GM12878 (cell line): ENCODE data around the gene CENPK. TPM values are rescaled to one million over a fixed set of nuclear protein-coding genes. Genes with fewer than 3 reads are reported as not detected.

ENCODE experiments used
- ATAC-seq: fragments of 200-7000 bp; cut with Tn5 transposase; 3 replicates; pipeline ENCODE4 v1.9.1; 2020; ENCODE audit warnings: mild to moderate bottlenecking, moderate library complexity
- BruUV-seq: library from RNA; stranded (reverse); fragments of 400-500 nt; replicated peaks from 2 replicates; lab custom pipeline; 2021; lab: Mats Ljungman, UMichigan
- CTCF ChIA-PET: fragments of 300-600 bp; sonication (Branson Sonifier 250); formaldehyde crosslinking; extraction: SDS; loops from one replicate; lab custom pipeline; 2021; ENCODE audit warnings: inconsistent platforms; lab: Yijun Ruan, JAX
- POLR2A ChIA-PET: fragments of 350-600 bp; formaldehyde crosslinking; extraction: SDS; loops from one replicate; lab custom pipeline; 2021; ENCODE audit warnings: inconsistent platforms; lab: Charles Lee
- RAD21 ChIA-PET: fragments of 300-600 bp; sonication (Branson Sonifier 250); formaldehyde crosslinking; loops from one replicate; lab custom pipeline; 2023; ENCODE audit warnings: antibody characterized with exemption; ENCODE audit not compliant: unreplicated experiment; lab: Charles Lee
- SMC1A ChIA-PET: fragments of 300-600 bp; sonication (Branson Sonifier 250); formaldehyde crosslinking; loops from one replicate; lab custom pipeline; 2023; ENCODE audit not compliant: unreplicated experiment, uncharacterized antibody; lab: Charles Lee
- DNase-seq: peaks from one replicate; pipeline ENCODE4 v3.0.0-alpha.2; 2011; ENCODE audit warnings: low read depth, low spot score
- FAIRE-seq: peaks from 3 replicates; lab custom pipeline; 2011; peaks lifted over from hg19 to GRCh38; lab: Jason Lieb, UNC
- H2AFZ ChIP-seq: 2 replicates; pipeline ENCODE4 v1.6.0; 2011; ENCODE audit warnings: low read depth, low read length, control low read depth; ENCODE audit not compliant: control insufficient read depth
- H3K27ac ChIP-seq: 2 replicates; pipeline ENCODE4 v1.5.1; 2011; ENCODE audit warnings: control low read depth; ENCODE audit not compliant: control insufficient read depth, insufficient read depth
- H3K27me3 ChIP-seq, 2 experiments: replicated peaks in 1 of 2; 2 replicates each; pipeline versions ENCODE4 v1.6.0 to v1.6.1; 2011; ENCODE audit warnings: low read length in 1 of 2; ENCODE audit not compliant: control insufficient read depth in 2 of 2, insufficient read depth in 2 of 2
- H3K36me3 ChIP-seq, 2 experiments: 2 replicates each; pipeline ENCODE4 v1.5.1; 2011; ENCODE audit warnings: low read length in 1 of 2; ENCODE audit not compliant: control insufficient read depth in 2 of 2, insufficient read depth in 2 of 2
- H3K4me1 ChIP-seq: 2 replicates; pipeline ENCODE4 v1.6.1; 2011; ENCODE audit warnings: mild to moderate bottlenecking, low read length, moderate library complexity, mixed read lengths; ENCODE audit not compliant: control insufficient read depth, insufficient read depth
- H3K4me2 ChIP-seq: 2 replicates; pipeline ENCODE4 v1.6.0; 2011; ENCODE audit warnings: control low read depth; ENCODE audit not compliant: control insufficient read depth, insufficient read depth
- H3K4me3 ChIP-seq: fragments of 200-600 bp; sonication (generic); 2 replicates; pipeline ENCODE4 v1.5.1; 2016
- H3K79me2 ChIP-seq: 2 replicates; pipeline ENCODE4 v1.6.0; 2011; ENCODE audit warnings: low read length; ENCODE audit not compliant: control insufficient read depth, insufficient read depth
- H3K9ac ChIP-seq: 2 replicates; pipeline ENCODE4 v1.8.0; 2011; ENCODE audit warnings: low read length, control low read depth, mixed read lengths; ENCODE audit not compliant: control insufficient read depth, insufficient read depth
- H3K9me3 ChIP-seq: replicated peaks from 3 replicates; pipeline ENCODE4 v1.5.1; 2011; ENCODE audit warnings: mild to moderate bottlenecking, low read length; ENCODE audit not compliant: control insufficient read depth, insufficient read depth
- H4K20me1 ChIP-seq: 2 replicates; pipeline ENCODE4 v1.6.0; 2011; ENCODE audit not compliant: control insufficient read depth, insufficient read depth
- CEBPB ChIP-seq, 2 experiments: fragments of 150-350 bp in 1 of 2; IDR thresholded peaks; 2 replicates each; pipeline ENCODE4 v1.6.1; 2012 to 2014; ENCODE audit warnings: low read depth in 2 of 2, low read length in 2 of 2, borderline replicate concordance in 1 of 2, inconsistent platforms in 1 of 2
- NFYA ChIP-seq: IDR thresholded peaks from 2 replicates; pipeline ENCODE4 v1.6.1; 2011; ENCODE audit warnings: low read depth, mild to moderate bottlenecking, low read length, improper control_type of control experiment, borderline replicate concordance
- POU2F2 ChIP-seq: IDR thresholded peaks from 3 replicates; pipeline ENCODE4 v1.6.1; 2011; ENCODE audit warnings: low read depth, mild to moderate bottlenecking, low read length, borderline replicate concordance
- RCOR1 ChIP-seq: conservative IDR thresholded peaks from 2 replicates; pipeline ENCODE4 v1.6.1; 2012; ENCODE audit warnings: low read depth, low read length, improper control_type of control experiment
- SPI1 ChIP-seq: IDR thresholded peaks from 2 replicates; pipeline ENCODE4 v1.6.1; 2011; ENCODE audit warnings: low read depth, mild to moderate bottlenecking, low read length, moderate library complexity, borderline replicate concordance; ENCODE audit not compliant: insufficient read depth
- STAT3 ChIP-seq: IDR thresholded peaks from 2 replicates; pipeline ENCODE4 v1.6.1; 2011; ENCODE audit warnings: low read depth, low read length, improper control_type of control experiment
- in situ Hi-C: fragments of 300-500 bp; cut with MboI; formaldehyde crosslinking; loops from 9 replicates; pipeline ENCODE4 v1.14.3; 2018; ENCODE audit warnings: mixed read lengths
- intact Hi-C: fragments of 100-400 bp; cut with micrococcal nuclease; formaldehyde crosslinking; loops from one replicate; pipeline ENCODE4 v1.14.2; 2022; ENCODE audit not compliant: unreplicated experiment
- polyA plus RNA-seq, 11 experiments: library from polyadenylated mRNA; depleted of rRNA in 4 of 11; unstranded in 6 of 11; stranded (reverse) in 5 of 11; fragments of >200 nt; fragmentation: Nextera tagmentation in 4 of 11; fragmentation: Illumina TruSeq in 1 of 11; extraction: Ambion mirVana in 4 of 11; extraction: Trizol in 1 of 11; gene quantifications; 1 replicate in 1 of 11; 2 replicates in 10 of 11; pipeline versions ENCODE4 v1.2.1 to v1.2.3, GENCODE V29; 2011 to 2016; ENCODE audit warnings: inconsistent platforms in 2 of 11, missing spikeins in 2 of 11, low read depth in 1 of 11
- total RNA-seq, 4 experiments: library from RNA; depleted of rRNA in 3 of 4; stranded (reverse); fragments of >200 nt in 3 of 4; fragmentation: Illumina TruSeq in 1 of 4; extraction: Trizol in 1 of 4; gene quantifications; 2 replicates each; pipeline versions ENCODE4 v1.2.1 to v1.2.3, GENCODE V29; 2013 to 2021
- TF ChIP-seq, protein P1 (sequence below): fragments of 450-650 bp; IDR thresholded peaks from 2 replicates; pipeline ENCODE4 v1.6.1; 2018; ENCODE audit warnings: borderline replicate concordance, mild to moderate bottlenecking; ENCODE audit not compliant: partially characterized antibody
- TF ChIP-seq, protein P2 (sequence below): IDR thresholded peaks from 2 replicates; pipeline ENCODE4 v1.6.1; 2011; ENCODE audit warnings: mild to moderate bottlenecking, low read depth, low read length, moderate library complexity; ENCODE audit not compliant: insufficient replicate concordance
- TF ChIP-seq, protein P3 (sequence below): fragments of 450-650 bp; IDR thresholded peaks from 2 replicates; pipeline ENCODE4 v1.6.1; 2017; ENCODE audit warnings: mild to moderate bottlenecking, moderate library complexity
- TF ChIP-seq, protein P4 (sequence below): fragments of 450-650 bp; IDR thresholded peaks from 2 replicates; pipeline ENCODE4 v1.6.1; 2017; ENCODE audit warnings: low read depth, mild to moderate bottlenecking, moderate library complexity

CENPK gene
- total and polyA plus RNA-seq, 10 of the 15 experiments (the other 5 are each of a cell fraction or from before 2014, with no cell fraction given) = 29.5 to 94.3 (median 43.2) TPM

- H2AFZ ChIP-seq = peak overlapping the region; percentile 4; the same call in 1 of the 2 replicates
- ChIA-PET SMC1A (interaction anchor here (0.9 to 2.0 kb wide), 2 partner anchors 23 to 72 kb away, joined by 4 to 5 read pairs; no protein-coding TSS in a partner anchor), CTCF (interaction anchor here (1.0 kb wide), 1 partner anchor 36 kb away, joined by 3 read pairs; no protein-coding TSS in a partner anchor)
- no peaks in the 10 kb centered on the region for H3K27me3 ChIP-seq
- TF ChIP-seq RCOR1 = no peak
- TF ChIP-seq, protein P1, sequence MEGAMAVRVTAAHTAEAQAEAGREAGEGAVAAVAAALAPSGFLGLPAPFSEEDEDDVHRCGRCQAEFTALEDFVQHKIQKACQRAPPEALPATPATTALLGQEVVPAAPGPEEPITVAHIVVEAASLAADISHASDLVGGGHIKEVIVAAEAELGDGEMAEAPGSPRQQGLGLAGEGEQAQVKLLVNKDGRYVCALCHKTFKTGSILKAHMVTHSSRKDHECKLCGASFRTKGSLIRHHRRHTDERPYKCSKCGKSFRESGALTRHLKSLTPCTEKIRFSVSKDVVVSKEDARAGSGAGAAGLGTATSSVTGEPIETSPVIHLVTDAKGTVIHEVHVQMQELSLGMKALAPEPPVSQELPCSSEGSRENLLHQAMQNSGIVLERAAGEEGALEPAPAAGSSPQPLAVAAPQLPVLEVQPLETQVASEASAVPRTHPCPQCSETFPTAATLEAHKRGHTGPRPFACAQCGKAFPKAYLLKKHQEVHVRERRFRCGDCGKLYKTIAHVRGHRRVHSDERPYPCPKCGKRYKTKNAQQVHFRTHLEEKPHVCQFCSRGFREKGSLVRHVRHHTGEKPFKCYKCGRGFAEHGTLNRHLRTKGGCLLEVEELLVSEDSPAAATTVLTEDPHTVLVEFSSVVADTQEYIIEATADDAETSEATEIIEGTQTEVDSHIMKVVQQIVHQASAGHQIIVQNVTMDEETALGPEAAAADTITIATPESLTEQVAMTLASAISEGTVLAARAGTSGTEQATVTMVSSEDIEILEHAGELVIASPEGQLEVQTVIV = no peak
- no peak for TF ChIP-seq STAT3
- no peak for TF ChIP-seq CEBPB (IDR thresholded peaks at IDR 0.05; ENCODE audit: borderline replicate concordance in 1 of 2, low read depth in 2 of 2, low read length in 2 of 2)
- TF ChIP-seq, protein P2, sequence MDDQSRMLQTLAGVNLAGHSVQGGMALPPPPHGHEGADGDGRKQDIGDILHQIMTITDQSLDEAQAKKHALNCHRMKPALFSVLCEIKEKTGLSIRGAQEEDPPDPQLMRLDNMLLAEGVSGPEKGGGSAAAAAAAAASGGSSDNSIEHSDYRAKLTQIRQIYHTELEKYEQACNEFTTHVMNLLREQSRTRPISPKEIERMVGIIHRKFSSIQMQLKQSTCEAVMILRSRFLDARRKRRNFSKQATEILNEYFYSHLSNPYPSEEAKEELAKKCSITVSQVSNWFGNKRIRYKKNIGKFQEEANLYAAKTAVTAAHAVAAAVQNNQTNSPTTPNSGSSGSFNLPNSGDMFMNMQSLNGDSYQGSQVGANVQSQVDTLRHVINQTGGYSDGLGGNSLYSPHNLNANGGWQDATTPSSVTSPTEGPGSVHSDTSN = no peak
- TF ChIP-seq NFYA = no peak
- TF ChIP-seq, protein P3, sequence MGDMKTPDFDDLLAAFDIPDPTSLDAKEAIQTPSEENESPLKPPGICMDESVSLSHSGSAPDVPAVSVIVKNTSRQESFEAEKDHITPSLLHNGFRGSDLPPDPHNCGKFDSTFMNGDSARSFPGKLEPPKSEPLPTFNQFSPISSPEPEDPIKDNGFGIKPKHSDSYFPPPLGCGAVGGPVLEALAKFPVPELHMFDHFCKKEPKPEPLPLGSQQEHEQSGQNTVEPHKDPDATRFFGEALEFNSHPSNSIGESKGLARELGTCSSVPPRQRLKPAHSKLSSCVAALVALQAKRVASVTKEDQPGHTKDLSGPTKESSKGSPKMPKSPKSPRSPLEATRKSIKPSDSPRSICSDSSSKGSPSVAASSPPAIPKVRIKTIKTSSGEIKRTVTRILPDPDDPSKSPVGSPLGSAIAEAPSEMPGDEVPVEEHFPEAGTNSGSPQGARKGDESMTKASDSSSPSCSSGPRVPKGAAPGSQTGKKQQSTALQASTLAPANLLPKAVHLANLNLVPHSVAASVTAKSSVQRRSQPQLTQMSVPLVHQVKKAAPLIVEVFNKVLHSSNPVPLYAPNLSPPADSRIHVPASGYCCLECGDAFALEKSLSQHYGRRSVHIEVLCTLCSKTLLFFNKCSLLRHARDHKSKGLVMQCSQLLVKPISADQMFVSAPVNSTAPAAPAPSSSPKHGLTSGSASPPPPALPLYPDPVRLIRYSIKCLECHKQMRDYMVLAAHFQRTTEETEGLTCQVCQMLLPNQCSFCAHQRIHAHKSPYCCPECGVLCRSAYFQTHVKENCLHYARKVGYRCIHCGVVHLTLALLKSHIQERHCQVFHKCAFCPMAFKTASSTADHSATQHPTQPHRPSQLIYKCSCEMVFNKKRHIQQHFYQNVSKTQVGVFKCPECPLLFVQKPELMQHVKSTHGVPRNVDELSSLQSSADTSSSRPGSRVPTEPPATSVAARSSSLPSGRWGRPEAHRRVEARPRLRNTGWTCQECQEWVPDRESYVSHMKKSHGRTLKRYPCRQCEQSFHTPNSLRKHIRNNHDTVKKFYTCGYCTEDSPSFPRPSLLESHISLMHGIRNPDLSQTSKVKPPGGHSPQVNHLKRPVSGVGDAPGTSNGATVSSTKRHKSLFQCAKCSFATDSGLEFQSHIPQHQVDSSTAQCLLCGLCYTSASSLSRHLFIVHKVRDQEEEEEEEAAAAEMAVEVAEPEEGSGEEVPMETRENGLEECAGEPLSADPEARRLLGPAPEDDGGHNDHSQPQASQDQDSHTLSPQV = no peak
- TF ChIP-seq SPI1 = no peak
- TF ChIP-seq, protein P4, sequence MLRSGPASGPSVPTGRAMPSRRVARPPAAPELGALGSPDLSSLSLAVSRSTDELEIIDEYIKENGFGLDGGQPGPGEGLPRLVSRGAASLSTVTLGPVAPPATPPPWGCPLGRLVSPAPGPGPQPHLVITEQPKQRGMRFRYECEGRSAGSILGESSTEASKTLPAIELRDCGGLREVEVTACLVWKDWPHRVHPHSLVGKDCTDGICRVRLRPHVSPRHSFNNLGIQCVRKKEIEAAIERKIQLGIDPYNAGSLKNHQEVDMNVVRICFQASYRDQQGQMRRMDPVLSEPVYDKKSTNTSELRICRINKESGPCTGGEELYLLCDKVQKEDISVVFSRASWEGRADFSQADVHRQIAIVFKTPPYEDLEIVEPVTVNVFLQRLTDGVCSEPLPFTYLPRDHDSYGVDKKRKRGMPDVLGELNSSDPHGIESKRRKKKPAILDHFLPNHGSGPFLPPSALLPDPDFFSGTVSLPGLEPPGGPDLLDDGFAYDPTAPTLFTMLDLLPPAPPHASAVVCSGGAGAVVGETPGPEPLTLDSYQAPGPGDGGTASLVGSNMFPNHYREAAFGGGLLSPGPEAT = no peak
- TF ChIP-seq POU2F2 = no peak
- TF ChIP-seq, all 136 proteins: peak for 0
- Histone ChIP-seq H3K36me3 (peaks cover 0 to 5% of the 10 kb centered on the region in 2 experiments; a peak in 2 of 4 replicates), H4K20me1 (no peaks in the 10 kb centered on the region), H3K9me3 (no peaks in the 10 kb centered on the region), H3K9ac (no peak overlapping the region), H3K79me2 (peaks cover 3% of the 10 kb centered on the region), H3K4me2 (no peak overlapping the region), H3K27ac (no peak overlapping the region), H3K4me1 (no peaks in the 10 kb centered on the region), H3K4me3 (no peak overlapping the region)
- ChIA-PET RAD21 (interaction anchor here (1.2 to 1.6 kb wide), 2 partner anchors 12 to 73 kb away, joined by 3 read pairs; no protein-coding TSS in a partner anchor), POLR2A (interaction anchor here (0.9 to 1.2 kb wide), 2 partner anchors 13 to 371 kb away, joined by 3 to 4 read pairs; partner anchors contain the start of gene ERBIN)
- BruUV-seq = no TSS peak
- DNase-seq (no peak), FAIRE-seq (peak; percentile 57), ATAC-seq (peak; percentile 42)
- in situ Hi-C loops (no loop called here), intact Hi-C loops (no loop called here)
Measured at GRCh38 chr5:65555287-65555686, 7.7 kb downstream of the CENPK start.
